Measurements from ENCODE around the gene SH3PXD2B.
"Not testable (repeated sequence)": the region's sequence is repeated elsewhere in the genome, so short reads cannot be mapped to it uniquely, and the experiment has no call there.

SH3PXD2B gene

DNA sequence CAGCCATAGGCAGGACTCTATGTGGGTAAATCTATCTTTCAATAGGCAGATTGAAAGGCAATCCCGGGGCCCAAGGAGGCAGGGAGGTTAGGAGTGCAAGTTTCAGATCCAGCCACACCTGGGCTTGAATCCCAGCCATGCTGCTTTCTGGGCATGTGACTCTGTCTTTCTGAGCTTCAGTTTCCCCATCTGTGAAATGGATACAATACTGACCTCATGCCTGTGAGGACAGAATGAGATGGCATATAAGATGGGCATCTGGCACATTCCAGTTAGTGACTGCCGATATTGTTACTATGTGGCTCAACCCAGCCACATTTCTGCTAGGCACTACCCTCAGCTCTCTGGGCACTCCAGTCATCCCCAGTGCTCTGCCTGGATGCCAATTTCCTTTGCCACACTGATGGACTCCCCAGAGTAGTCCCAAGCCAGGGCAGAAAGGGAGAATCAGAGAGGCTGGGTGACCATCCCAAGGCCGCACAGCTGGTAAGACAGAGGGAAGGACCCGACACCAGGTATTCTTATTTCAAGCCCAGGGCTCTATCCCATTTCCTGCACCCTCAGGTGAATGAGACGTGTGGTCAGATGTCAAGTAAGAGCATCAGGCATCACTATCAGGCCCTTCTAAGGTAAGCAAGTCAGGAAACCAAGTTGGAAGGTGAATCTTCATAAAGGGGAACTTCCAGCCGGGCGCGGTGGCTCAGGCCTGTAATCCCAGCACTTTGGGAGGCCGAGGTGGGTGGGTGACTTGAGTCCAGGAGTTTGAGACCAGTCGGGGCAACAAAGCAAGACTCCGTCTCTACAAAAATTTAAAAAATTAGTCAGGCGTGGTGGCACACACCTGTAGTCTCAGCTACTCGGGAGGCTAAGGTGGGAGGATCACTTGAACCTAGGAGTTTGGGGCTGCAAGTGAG, 38.7 kb downstream of the SH3PXD2B start:
- DNase-seq: no peak

DNA sequence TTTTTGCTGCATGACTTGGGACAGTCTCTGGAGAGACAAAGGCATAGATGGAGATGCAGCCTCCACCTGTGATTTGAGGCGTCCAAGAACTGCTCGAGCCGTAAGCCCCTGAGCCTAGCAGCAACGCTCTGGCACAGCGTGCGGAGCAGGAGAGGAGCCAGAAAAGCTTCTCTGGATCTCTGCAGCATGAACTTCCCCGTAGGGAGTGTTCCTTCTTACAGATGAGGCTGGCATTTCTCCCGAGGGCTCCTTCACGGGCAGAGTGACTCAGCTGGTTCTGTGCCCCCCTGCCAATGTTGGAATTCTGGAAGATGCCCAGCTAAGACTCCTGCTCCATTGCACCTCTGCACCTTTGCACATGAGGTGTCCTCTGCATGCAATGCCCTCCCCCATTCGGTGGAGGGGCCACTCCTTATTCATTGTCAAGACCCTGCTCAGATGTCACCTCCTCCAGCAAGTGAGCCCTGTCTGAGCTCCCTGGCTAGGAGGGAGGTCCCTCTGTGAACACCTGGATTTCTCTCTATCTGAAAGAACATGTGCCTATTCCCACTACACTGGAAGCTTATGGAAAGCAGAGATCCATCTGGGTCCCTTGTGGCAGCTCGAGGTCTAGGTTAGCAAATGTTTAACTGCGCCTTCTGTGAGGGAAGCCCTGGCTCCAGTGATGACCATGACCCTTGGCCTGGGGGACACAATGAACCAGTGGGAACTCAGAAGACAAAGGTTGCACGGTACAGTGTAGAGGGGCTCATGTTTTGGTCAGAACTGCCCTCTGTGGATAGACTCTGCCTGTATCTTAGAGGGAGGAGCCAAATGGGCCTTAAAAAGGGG, 39.6 kb downstream of the SH3PXD2B start:
- DNase-seq: no peak

DNA sequence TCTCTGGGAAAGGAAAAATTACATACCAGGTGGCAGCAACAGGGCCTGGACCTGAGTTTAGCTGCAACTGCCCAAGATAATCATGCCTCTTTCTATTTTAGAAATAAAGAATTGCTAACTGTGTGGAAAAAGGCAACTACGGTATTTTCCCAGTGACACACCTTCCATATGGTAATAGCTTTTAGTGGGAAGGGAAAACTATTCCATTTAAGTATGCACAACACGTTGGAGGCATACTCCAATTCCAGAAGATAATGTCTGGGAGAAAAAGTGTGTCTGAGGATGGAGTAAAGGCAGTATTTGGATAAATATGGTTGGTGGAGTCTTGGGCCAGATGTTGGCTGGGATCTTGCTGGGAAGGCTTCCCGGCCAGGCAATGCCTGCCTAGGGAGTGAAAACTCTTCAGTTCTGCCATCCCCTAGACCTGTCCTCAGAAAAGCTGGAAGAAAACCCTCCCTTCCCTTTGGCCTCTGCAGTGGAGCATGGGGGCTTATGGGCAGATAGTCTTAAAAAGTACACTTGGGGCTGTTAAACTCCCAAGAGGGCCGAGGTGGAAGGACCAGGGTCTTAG, 40.6 kb downstream of the SH3PXD2B start:
- DNase-seq: no peak

DNA sequence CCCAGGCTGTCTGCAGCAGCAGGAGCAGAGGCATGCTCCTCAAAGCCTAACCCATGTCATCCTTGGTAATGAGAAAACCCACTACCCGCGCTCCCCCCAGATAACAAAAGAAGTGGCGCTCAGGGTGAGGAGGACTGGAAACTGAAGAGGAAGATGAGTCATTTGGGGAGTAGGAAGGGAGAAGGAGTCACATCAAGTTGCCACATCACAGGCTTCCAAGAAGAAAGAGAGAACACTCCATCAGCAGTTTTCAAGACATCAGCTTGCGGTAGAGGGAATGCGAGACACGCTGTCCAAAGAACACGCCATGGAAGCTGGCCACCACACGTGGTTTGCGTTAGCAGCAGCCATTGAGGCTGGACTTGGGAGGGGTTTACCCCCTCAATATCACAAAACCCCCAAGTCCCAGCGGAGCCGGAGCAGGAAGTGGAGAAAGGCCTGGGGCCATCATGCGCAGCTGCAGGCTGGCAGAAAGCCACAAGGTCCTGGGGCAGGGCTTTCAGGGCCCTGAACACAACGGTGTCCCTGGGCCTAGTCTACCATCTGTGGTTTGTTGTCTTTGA, 41.5 kb downstream of the SH3PXD2B start:
- no peak for DNase-seq

DNA sequence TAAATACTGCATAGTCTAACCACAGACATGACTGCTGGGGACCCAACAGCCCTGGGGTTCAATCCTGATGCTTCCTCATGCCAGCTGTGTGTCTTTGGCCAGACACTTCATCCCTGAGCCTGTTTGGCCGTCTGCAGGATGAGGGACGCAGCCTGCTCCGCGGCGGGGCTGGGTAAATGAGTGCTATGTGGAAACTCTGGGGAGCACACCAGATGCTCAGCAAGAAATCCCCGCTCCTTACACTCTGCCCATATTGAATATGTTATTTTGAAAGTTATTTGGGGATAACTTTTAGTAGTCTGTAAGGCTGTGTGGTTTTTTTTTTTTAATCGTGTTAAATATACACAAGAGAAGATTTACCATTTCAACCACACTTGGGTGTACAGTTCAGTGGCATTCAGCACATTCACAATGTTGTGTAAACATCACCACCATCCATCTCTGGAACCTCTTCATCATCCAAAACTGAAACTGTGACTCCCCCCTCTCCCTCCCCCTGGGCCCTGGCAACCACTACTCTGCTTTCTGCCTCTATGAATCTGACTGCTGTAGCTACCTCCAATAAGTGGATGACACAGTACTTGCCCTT, 42.7 kb downstream of the SH3PXD2B start:
- DNase-seq: no peak

DNA sequence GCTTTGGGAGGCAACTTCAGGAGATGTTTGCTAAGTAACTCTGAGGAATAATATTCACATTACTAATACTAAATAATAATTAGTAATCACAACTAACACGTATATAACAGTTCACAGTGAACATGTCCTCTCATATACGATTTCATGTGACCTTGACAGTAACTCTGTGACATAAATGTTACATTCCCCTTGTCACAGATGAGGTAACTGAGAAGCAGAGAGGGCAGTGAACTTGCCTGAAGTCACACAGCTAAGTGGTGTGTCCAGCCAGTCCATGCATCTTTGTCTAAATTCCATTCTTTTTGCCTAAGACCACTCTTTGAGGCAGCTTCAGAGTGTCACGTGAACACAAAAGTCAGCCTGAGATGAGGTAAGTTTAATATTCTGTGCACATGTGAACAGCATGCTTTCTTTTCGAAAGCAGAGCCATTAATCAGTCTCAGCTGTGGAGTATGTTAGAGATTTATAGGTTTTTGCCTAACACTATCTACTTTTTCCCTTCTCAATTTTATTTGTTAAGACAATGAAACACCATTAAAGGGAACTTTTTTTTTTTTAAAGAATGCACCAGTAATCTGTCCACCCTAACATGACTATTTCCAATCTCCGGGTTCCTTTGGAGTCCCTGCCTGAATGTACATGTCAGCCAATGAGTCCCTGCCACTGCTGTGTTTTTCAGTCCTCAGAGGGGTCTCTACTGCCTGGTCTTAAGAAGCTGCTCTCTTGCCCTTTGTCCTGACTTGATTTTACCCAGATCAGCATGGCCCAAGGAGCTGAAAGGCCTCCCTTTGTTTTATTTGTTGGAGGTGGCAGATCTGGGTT, 43.5 kb downstream of the SH3PXD2B start:
- no peak for DNase-seq

DNA sequence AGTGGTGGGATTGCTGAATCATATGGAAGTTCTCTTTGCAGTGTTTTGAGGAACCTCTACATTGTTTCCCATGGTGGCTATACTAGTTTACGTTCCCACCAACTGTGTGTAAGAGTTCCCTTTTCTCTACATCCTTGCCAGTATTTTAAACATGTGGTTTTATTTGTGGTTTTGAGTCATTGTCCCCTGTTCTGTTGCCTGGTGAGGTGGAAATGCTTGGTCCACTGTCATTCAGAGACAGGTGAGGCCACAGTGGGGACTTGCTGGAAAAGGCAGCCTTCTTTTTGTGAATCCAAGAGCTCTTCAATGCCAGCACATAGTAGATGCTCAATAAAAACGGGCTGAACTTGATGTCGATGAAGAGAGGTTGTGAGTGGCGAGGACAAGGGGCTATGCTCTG, 44.2 kb downstream of the SH3PXD2B start:
- no peak for DNase-seq

DNA sequence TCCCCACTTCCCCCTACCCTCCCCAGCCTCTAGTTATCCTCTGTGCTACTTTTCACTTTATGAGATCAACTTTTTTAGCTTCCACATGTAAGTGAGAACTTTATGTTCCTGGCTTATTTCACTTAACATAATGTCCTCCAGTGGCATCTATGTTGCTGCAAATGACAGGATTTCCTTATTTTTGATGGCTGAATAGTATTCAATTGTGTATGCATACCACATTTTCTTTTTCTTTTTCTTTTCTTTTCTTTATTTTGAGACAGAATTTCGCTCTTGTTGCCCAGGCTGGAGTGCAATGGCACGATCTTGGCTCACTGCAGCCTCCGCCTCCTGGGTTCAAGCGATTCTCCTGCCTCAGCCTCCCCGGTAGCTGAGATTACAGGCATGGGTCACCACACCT, 44.8 kb downstream of the SH3PXD2B start:
- not testable (repeated sequence) for DNase-seq

DNA sequence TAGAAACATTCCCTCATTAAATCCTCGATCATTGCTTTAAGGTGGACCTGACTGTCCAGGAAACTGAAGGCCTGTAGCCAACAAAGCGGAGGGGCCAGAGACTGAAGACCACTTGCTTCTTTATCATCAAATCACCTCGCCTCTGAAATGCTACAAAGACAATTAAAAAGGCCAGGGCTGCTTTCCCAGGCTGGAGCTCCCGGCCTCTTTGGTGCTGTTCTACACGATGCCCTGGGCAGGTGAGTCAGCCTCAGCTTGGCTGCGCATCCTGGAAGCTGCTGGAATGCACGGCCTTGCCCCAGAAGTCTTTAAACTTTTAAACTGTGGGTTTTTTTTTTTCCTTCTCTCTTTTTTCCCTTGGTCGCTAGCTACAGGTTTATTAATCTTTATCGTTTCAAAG, 46.5 kb downstream of the SH3PXD2B start:
- no peak for DNase-seq

DNA sequence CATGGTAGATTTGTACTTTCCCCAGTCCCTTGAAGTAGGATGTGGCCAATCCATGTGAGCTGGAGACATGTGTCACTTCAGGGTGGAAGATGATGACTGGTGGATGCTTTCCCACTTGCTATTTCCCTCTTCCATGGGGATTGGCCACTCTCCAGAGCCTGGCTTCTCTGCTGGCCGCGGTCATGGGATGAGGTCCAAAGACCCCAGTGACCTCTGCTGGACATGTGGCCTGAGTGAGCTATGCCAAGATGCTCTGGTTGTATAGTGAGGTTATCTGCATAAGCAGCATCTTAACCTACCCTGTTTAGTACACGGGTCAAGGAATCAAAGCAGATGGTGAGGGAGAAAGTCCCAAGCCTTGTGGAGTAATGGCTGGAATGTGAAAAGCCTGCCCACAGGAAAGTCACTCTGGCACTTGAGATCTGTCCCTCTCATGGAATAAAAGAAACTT, 47.1 kb downstream of the SH3PXD2B start:
- DNase-seq: no peak

DNA sequence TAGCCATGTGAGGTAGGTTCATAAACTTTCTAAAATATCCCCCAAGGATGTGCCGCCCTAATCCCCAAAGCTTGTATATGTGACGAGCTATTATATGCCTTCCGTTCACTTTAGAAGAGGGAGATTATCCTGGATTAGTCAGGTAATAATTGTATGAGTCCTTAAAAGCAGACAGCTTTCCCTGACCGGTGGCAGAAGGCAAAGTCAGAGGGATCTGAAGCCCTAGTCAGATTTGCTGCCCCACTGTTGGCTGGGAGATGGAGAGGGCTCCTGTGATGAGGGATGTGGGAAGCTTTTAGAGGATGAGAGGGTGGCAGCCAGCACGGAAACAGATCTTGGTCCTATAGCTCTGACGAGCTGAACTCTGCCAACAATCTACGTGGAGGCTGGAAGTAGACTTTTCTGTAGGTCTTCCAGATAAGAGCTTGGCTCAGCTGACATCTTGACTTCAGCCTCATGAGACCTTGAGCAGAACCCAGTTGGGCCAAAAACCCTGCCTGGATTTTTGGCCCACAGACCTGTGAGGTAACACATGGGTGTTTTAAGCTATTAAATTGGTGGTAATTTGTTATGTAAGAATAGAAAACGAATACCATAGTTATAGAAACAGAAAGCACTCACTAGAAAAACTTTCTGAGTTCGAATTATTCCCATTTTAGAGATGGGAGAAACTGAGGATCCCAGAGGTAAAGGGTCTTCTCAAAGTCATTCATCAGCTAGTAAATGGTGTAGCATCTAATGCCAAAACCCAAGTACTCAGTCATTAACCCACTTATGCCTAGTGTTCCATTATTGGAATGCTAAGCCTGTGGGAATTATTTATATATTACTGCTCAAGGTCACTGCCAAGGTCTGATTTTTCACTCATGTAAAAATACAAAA, 48.9 kb downstream of the SH3PXD2B start:
- DNase-seq: no peak

DNA sequence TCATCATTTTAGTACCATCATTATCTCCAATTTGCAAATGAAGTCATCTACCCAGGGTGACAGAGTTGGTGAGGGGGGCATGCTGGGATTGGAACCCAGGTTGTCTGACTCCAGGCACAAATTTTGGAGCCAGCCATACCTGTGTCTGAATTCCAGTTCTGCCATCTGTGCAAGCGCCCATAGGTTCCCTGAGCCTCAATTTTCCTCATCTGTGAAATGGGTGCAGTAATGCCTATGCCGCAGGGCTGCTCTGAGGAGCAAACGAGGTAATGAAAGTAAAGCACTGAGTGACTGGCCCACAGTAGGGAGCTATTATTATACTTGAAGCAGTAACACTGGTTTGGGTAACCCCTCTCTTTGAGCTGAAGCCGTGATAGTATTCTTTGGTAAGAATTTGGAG, 49.6 kb downstream of the SH3PXD2B start:
- DNase-seq: no peak

DNA sequence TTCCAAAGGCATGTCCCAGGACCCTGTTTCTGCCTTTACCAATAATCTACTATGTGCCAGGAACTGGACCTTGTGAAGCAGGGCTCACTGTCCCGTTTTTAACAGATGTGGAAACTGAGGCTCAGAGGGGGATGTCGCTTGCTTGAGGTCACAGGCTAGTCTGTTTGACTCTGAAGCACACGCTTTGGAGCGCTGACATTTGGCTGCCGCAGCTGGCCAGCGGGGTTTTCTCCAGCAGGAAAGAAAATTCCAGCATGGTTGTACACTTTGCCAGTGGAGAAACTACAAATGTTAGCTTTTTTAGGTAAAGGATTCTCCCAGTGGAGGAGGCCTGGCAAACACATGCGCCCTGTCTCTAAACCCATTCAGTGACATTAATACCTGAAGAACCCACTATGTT, 50.5 kb downstream of the SH3PXD2B start:
- no peak for DNase-seq

DNA sequence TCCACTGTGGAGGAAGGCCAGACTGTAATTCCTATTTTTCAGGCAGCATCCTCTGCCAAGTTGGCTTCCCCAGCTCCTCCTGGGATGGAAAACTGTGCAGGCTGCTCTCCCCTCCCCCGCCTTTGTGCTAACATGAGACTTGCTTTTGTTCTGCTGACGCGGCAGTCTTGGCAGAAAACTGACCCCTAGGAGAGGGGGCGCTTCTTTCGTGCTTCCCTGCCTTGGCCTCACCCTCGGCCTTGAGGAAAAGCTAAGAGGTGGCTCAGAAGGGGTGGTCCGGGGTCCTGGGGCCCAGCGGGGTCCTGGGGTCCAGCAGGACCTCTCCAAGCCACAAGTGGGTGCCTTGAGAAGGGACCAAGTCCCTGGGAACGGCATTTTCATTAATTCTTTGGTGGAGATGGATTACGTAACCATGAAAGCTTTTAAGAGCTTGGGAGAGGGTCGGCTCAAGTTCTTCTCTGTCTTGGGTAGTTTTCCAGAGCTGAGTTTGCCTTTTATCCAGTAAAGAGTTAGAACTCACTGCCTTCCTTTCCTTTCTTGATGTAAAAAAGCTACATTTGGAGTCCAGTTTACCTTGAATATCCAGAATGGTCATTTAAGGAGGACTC, 51.0 kb downstream of the SH3PXD2B start:
- DNase-seq: no peak

DNA sequence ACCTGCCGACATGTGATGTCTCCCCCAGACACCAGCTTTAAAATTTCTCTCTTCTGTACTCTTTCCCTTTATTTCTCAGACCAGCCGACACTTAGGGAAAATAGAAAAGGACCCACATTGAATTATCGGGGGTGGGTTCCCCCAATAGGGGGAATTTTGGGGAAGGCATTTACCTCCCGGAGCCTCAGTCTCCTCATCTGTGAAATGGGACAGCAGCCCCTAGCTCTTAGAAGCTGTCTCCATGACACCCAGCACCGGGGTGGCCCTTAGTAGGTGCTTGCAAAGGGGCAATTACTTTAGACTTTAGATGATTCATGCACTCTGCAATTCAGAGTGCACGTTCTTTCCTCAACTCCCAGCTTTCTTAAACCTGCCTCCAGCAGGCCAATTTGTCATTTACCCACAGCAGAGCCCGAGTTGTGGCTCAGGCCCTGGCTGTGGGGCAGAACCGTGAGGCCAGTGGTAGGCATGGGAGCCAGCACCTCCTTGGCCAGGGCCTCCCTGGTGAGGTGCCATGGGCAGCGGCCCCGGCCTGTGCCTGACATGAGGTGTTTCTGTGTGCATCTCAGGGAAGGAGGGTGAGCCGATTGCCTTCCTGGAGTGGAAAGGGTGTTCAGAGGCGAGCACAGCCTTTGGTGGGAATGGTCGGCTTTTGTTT, 51.7 kb downstream of the SH3PXD2B start:
- DNase-seq: no peak

DNA sequence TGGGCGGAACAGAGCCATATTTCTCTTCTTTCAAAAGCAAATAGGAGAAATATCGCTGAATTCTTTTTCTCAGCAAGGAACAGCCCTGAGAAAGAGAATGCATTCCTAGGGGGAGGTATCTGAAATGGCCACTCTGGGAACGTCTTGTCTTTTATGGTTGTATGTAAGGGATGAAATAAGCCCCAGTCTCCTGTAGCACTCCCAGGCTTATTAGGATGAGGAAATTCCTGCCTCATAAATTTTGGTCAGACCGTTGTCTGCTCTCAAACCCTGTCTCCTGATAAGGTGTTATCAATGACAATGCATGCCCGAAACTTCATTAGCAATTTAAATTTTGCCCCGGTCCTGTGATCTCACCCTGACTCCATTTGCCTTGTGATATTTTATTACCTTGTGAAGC, 52.3 kb downstream of the SH3PXD2B start:
- not testable (repeated sequence) for DNase-seq

DNA sequence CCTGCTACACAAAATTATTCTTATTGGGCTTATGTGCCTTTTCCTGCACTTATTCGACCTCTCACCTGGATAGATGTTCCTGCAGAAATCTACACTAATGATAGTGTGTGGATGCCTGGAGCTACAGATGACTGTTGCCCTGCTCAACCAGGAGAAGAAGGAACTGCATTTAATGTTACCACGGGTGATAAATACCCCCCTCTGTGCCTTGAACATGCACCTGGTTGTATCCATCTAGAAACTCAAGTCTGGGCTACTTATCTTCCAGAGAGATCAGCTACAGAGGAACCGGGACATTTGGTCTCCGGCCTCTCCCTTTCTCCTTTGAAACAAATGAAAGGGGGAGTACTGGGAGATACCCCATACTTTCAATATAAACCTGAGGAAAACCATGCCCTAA, 54.5 kb downstream of the SH3PXD2B start:
- no peak for DNase-seq

DNA sequence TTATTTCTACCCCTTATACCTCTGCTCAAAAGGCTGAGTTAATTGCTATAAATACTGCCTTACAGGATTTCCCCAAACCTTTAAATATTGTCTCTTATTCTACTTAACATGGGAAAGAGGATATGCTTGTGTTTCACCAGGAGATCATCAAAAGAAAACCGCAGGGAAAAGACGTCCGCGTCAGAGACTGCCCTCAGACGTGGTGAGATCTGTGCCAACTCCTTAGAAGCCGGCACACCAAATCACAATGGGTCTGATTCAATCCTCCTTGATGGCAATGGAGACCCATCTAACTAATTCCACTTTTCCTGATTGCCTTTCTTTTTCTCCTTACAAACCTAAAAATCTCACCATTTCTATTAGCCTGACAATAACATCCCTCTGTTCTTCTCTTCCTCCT, 55.0 kb downstream of the SH3PXD2B start:
- no peak for DNase-seq

DNA sequence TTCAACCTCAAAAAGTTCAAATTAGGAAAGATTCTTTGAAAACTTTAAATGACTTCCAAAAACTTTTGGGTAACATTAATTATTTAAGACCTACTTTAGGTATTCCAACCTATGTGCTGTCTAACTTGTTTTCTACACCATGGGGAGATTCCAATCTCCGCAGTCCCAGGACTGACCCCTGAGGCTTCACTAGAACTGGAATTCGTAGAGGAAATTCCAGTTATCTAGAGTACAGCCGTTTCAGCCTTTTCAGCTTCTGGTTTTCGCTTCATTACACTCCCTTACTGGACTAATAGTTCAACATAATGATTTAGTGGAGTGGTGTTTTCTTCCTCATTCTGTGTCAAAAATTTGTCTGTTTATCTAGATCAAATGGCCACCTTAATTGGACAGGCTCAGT, 55.7 kb downstream of the SH3PXD2B start:
- DNase-seq: not testable (repeated sequence)

DNA sequence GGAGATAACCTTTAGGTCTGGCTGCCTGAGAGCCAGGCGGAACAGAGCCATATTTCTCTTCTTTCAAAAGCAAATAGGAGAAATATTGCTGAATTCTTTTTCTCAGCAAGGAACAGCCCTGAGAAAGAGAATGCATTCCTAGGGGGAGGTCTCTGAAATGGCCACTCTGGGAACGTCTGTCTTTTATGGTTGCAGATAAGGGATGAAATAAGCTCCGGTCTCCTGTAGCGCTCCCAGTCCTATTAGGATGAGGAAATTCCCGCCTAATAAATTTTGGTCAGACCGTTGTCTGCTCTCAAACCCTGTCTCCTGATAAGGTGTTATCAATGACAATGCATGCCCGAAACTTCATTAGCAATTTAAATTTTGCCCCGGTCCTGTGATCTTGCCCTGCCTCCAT, 57.3 kb downstream of the SH3PXD2B start:
- not testable (repeated sequence) for DNase-seq
